22Rv1 (cell line): Measurements from ENCODE around the gene MAU2.

ENCODE experiments used
- H3K27ac ChIP-seq: fragments of 450-650 bp; 2 replicates; pipeline ENCODE4 v1.5.1; 2017
- CTCF ChIP-seq: fragments of 450-650 bp; IDR thresholded peaks from 2 replicates; pipeline ENCODE4 v1.5.1; 2017; ENCODE audit warnings: mild to moderate bottlenecking
- ZFX ChIP-seq: fragments of 450-650 bp; IDR thresholded peaks from 2 replicates; pipeline ENCODE4 v1.6.1; 2017; ENCODE audit warnings: antibody characterized with exemption, borderline replicate concordance

MAU2 gene

GRCh38 chr19:19372656-19373416 lies 52.2 kb downstream of the MAU2 start:
- H3K27ac ChIP-seq: peak overlapping the region; percentile 86

GRCh38 chr19:19379527-19379926 lies 58.9 kb downstream of the MAU2 start:
- no peak for TF ChIP-seq CTCF
- TF ChIP-seq ZFX: no peak
- peak overlapping the region; percentile 97; the same call in 1 of the 2 replicates for H3K27ac ChIP-seq

More at GRCh38 chr19:19372656-19373416, 52.2 kb downstream of the MAU2 start:
- TF ChIP-seq ZFX (no peak), CTCF (no peak)

- peak overlapping the region; percentile 22 for H3K27ac ChIP-seq
These were observed 59.7 kb downstream of the MAU2 start for GRCh38 chr19:19380316-19380715.

- TF ChIP-seq CTCF: no peak
- no peak for TF ChIP-seq ZFX
These were observed 60.6 kb downstream of the MAU2 start for GRCh38 chr19:19381007-19381926.

GRCh38 chr19:19382118-19382517 lies 61.5 kb downstream of the MAU2 start:
- no peak for TF ChIP-seq ZFX
- no peak for TF ChIP-seq CTCF
- H3K27ac ChIP-seq: 0 out of 2 replicates have a peak overlapping the region, but pooled peaks have one; percentile 22

More at GRCh38 chr19:19381007-19381926, 60.6 kb downstream of the MAU2 start:
- H3K27ac ChIP-seq: peak overlapping the region; percentile 22

- TF ChIP-seq CTCF: no peak
- TF ChIP-seq ZFX: no peak
- no peak overlapping the region; the same call in 1 of the 2 replicates for H3K27ac ChIP-seq
These were observed 63.9 kb downstream of the MAU2 start for GRCh38 chr19:19384486-19384885.

- peak overlapping the region; percentile 88 for H3K27ac ChIP-seq
These were observed 64.7 kb downstream of the MAU2 start for GRCh38 chr19:19385131-19385895.

More at GRCh38 chr19:19385131-19385895, 64.7 kb downstream of the MAU2 start:
- TF ChIP-seq ZFX (no peak), CTCF (no peak)
